Stimulated activated CD4-positive, alpha-beta T cell treated with anti-CD3 and anti-CD28 coated beads, Interleukin-1b, Interleukin-23, amount 100 ng/mL, for 4 hours (primary cell): ENCODE results near the gene LAMB1.
A peak's percentile ranks its signal among the peaks of the same experiment; 100 is the strongest.

Source experiments
- DNase-seq, 2 donors: peaks; one replicate each; pipeline ENCODE4 v3.0.0-alpha.2; 2020; ENCODE audit warnings: low read depth in 2 of 2

LAMB1 gene

GRCh38 chr7:107877731-107878382 lies 125.1 kb downstream of the LAMB1 start:
- DNase-seq = no peak

GRCh38 chr7:107876916-107877315 lies 126.0 kb downstream of the LAMB1 start:
- DNase-seq = no peak

- DNase-seq = peak in 1 of 2 donors; percentile 19
Measured at GRCh38 chr7:107874605-107875446, 128.1 kb downstream of the LAMB1 start.

GRCh38 chr7:107874111-107874510 lies 128.8 kb downstream of the LAMB1 start:
- no peak for DNase-seq
